HG02798 (cell line): ENCODE results near the gene KLLN.
"Not testable (repeated sequence)": the region's sequence is repeated elsewhere in the genome, so short reads cannot be mapped to it uniquely, and the experiment has no call there.

ENCODE experiments used
- ATAC-seq: cut with Tn5 transposase; IDR thresholded peaks from one replicate; pipeline ENCODE4 v1.9.1; 2021; ENCODE audit warnings: mild to moderate bottlenecking; ENCODE audit not compliant: unreplicated experiment, poor library complexity

KLLN gene

DNA sequence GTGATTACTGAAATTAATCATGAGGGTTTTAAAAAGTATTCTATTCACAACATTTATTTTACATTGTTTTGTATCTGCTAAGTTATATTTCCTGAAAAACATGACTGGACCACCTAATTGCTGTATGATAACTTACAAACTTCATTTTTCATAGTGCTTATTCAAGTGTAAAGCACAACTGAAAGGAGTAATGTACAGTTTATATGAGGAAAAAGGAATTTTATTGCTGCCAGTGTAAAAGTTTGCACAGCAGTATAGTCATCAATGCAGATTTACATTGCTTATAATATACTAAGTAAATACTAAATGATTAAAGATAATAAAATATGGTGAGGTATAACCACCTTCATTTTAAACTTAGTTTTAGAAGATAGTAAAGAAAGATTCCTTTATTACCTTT is 4.1 kb upstream of the KLLN start:
- no peak for ATAC-seq

DNA sequence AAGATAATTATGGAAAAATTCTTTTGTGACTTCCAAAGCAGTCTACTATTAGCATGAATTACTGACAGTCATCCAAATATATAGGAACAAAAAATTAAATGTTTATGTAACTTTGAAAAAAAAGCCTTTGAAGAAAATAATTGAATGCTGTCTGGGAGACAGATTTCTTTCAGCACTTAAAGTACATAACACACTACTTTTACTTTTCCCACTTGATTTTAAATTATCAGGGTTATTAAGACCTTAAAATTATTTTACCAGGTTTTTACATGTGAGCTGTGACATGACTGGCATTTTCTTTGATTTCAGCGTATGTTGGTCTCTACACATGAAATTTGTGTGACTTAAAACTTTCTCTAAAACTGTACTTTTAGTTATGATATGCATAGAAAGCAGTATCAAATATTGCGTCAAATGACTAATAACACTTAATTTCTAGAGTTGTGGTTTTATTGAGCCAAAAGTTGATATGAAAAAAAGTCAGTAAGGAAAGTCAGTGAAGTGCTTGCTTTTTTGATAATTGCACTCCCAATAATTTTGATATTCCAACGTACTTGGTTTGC is 3.2 kb upstream of the KLLN start:
- no peak for ATAC-seq

GRCh38 chr10:87865241-87865881 is 2.0 kb upstream of the KLLN start:
- no peak for ATAC-seq

GRCh38 chr10:87864496-87865059 is 1.2 kb upstream of the KLLN start:
- ATAC-seq: no peak

- not testable (repeated sequence) for ATAC-seq
Observed at GRCh38 chr10:87863951-87864495, 690 bp upstream of the KLLN start.

DNA sequence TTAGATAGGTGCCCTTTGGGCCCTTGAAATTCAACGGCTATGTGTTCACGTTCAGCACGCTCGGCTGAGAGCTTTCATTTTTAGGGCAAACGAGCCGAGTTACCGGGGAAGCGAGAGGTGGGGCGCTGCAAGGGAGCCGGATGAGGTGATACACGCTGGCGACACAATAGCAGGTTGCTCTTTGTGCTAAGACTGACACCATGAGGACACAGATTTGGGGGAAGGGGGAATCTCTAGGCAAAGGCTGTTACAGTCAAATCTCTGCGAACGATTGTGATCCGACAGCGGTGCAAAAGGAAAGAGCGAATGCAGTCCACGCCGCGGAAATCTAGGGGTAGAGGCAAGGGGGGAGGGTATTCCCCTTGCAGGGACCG is 667 bp downstream of the KLLN start:
- peak; percentile 5 for ATAC-seq

- ATAC-seq: peak; percentile 72
Observed at GRCh38 chr10:87861953-87862678, 1.2 kb downstream of the KLLN start.

DNA sequence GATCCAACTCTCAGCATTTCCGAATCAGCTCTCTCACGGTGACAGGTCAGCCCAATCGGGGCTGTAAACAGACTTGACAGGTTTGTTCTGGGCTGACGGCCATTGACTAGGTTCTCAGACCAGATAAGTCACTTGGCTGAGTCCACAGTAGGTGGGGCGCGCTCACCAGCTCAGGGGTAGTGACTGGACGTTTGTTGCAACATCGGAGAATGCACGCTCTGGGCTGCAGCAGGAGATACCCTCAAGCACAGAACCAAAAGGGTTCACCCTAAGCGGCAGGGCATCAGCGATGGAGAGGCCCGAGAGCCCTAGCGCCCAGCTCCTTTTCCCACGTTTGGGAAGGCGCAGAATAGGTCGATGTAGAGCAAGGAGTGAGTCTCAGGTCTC is 1.8 kb downstream of the KLLN start:
- ATAC-seq: peak; percentile 18

DNA sequence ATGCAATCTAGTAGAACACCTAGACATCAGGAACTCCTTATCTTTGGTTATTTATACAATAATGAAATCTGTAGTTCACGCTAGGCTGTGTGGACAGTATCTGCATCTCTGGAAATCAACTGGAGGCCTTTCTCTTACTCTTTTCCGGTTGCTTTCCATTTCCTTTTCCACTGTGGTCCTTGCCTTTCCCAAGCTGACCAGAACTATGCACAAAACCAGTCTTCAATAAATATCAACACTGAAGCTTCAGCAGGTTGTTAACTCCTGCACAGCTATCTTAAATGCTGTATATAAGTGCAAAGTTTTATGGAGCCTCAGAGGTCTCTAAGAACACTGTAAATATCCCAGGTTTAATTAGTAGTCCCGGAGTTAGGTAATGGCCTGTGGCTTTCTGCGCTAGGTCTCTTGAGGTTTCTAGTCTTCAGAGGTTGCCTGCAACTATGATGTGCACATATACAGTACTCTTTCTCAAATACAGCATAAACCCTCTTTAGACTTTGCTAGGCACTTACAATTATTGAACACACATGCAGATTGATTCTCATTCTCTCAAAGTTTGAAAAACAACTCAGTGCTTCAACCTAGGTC is 2.4 kb downstream of the KLLN start:
- ATAC-seq: no peak

DNA sequence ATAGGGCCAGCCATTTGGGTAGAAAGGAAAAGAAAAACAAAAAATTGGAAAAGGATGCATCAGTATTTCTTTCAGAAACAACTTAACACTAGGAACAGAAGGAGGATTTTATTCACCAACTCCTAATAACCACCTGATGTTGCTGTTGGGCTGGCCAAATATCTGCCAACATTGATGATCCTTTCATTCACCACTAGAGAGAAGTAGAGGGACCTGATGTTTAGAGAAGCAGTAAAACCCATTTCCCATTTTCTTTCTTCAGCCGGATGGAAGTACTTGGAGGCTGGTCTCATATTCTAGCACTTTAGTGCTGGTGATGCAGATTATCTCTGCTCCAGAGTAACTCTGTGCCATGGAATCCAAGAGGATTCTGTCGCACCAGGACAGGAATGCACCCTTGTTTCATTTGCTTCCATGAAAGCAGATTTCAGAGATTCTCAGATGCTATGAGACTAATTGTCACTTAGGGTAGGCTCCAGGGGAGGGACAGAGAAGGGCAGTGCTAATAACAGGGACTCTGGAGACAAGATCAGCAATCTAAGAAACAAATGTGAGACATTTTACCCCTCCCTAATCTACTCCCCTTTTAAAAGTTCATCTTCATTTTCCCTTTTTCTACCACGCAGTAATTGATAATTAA is 3.1 kb downstream of the KLLN start:
- no peak for ATAC-seq

- not testable (repeated sequence) for ATAC-seq
Observed at GRCh38 chr10:87855665-87856064, 7.7 kb downstream of the KLLN start.

GRCh38 chr10:87855247-87855646 is 8.1 kb downstream of the KLLN start:
- not testable (repeated sequence) for ATAC-seq

DNA sequence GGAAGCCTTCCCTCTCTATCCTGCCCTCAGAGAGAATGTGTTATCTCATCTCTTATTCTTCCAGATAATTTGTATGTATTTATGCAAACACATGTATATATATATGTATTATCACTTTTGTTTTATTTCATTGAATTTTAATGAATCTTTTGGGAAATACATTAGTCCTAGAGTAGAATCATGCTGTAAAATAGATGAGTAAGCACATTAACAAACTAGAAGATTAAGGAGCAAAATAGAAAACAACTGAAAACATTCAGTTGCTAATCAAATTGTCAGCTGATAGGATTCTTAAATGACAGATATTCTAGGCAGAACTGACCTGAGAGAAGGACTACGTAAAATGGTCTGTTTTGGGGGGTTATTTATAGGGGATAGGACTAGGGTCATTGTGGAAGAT is 11.2 kb downstream of the KLLN start:
- ATAC-seq: no peak

DNA sequence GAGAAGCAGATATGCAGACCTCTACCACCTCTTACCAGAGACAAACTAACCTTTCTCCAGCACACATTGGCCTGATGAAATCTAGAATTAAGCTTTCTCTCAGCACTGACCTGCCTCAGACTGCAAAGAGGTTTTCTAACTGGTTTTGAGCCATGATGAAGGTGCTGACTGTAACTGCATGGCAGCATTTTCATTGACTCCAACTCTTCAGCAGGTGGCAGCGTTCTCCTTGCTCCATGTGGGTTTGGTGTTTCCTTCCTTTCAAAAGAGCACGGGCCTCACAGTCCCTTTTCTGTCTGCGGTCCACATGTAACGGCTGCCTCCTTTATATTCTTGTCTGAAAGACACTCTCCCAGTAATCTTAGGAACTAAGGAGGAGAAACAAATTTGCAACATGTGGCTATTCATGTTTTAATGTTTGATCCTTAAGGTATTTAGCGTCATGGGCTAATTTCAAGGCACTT is 12.6 kb downstream of the KLLN start:
- no peak for ATAC-seq

- ATAC-seq: no peak
Observed at GRCh38 chr10:87849001-87849400, 14.3 kb downstream of the KLLN start.

DNA sequence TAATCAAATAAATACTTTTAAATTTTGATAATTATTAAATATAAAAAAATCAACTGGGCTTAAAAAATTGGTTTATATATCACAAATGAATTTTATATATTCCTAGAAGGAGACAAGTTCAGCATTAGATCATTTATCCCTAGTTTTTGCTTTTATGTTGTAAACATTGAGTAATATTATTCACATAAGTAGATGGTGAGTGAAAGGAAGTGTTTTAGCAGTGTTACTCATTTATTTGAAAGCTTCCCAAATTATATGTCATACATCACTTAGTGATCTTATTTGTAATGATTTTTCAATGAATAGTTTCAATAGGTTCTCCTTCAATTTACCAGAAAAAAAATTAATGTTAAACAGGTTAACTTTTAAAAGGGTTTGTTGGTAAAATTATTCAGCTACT is 15.8 kb downstream of the KLLN start:
- ATAC-seq: no peak

DNA sequence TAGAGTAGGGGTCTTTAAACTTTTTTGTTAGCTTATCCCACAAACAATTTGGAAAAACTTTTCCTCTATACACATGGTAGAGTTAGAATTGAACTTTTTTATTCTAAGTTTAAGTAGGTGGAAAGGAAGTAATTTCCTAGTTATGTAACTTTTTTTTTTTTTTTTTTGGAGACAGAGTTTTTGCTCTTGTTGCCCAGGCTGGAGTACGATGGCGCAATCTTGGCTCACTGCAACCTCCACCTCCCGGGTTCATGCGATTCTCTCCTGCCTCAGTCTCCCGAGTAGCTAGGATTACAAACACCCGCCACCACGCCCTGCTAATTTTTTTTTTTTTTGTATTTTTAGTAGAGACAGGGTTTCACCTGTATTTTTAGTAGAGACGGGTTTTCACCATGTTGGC is 16.6 kb downstream of the KLLN start:
- not testable (repeated sequence) for ATAC-seq

GRCh38 chr10:87846023-87846422 is 17.3 kb downstream of the KLLN start:
- ATAC-seq: no peak

DNA sequence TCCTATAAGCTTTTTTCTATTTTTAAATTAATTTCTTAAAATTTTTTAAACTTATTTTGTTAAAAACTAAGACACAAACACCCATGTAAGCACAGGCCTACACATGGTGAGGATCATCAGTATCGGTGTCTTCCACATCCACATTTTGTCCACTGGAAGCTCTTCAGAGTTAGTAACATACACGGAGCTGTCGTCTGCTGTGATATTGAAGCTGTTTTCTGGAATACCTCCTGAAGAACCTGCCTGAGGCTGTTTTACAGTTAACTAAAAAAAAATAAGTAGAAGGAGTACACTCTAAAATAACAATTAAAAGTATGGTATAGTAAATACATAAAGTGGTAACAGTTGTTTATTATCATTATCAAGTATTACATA is 17.7 kb downstream of the KLLN start:
- ATAC-seq: no peak

GRCh38 chr10:87844837-87845623 is 18.3 kb downstream of the KLLN start:
- no peak for ATAC-seq
